Common myeloid progenitor, CD34-positive (primary cell): ENCODE results near the gene SCARB1.

Experiments
- CTCF ChIA-PET: fragments of 350-600 bp; sonication (Branson Sonifier 250); formaldehyde crosslinking; loops from one replicate; lab custom pipeline; 2021; ENCODE audit warnings: antibody characterized with exemption; lab: Charles Lee
- POLR2A ChIA-PET: fragments of 350-600 bp; sonication (Branson Sonifier 250); formaldehyde crosslinking; loops from one replicate; lab custom pipeline; 2021; ENCODE audit warnings: antibody characterized with exemption; lab: Charles Lee
- DNase-seq, 3 donors: peaks; one replicate each; pipeline versions ENCODE4 v3.0.0 to v3.0.0-alpha.2; 2013
- H3K27ac ChIP-seq, 2 experiments: 1 replicate in 1 of 2; 2 replicates in 1 of 2; pipeline ENCODE4 v1.7.0; 2013; ENCODE audit warnings: inconsistent platforms in 2 of 2, low read length in 2 of 2, mild to moderate bottlenecking in 2 of 2, low read depth in 1 of 2, moderate library complexity in 1 of 2; ENCODE audit not compliant: severe bottlenecking in 2 of 2, insufficient read depth in 1 of 2, poor library complexity in 1 of 2
- H3K27me3 ChIP-seq, 5 experiments: replicated peaks in 2 of 5; 1 replicate in 3 of 5; 2 replicates in 2 of 5; pipeline versions ENCODE4 v1.6.1 to v1.7.0; 2013; ENCODE audit warnings: low read length in 4 of 5, mild to moderate bottlenecking in 2 of 5, moderate library complexity in 2 of 5, inconsistent platforms in 1 of 5; ENCODE audit not compliant: insufficient read depth in 5 of 5, control insufficient read depth in 4 of 5
- H3K36me3 ChIP-seq, 4 experiments: 1 replicate in 2 of 4; 2 replicates in 2 of 4; pipeline versions ENCODE4 v1.6.1 to v1.7.0; 2013; ENCODE audit warnings: low read length in 3 of 4, control low read depth in 1 of 4, mild to moderate bottlenecking in 1 of 4; ENCODE audit not compliant: control insufficient read depth in 4 of 4, insufficient read depth in 4 of 4
- H3K4me1 ChIP-seq, 4 experiments: 1 replicate in 3 of 4; 2 replicates in 1 of 4; pipeline versions ENCODE4 v1.6.1 to v1.7.1; 2013; ENCODE audit warnings: low read length in 3 of 4, mild to moderate bottlenecking in 3 of 4, control low read depth in 1 of 4, inconsistent platforms in 1 of 4, moderate library complexity in 1 of 4; ENCODE audit not compliant: control insufficient read depth in 4 of 4, insufficient read depth in 4 of 4; ENCODE audit errors: control extremely low read depth in 1 of 4
- H3K4me3 ChIP-seq, 7 experiments: 1 replicate in 4 of 7; 2 replicates in 3 of 7; pipeline versions ENCODE4 v1.5.1 to v1.7.0; 2013; ENCODE audit warnings: mild to moderate bottlenecking in 7 of 7, low read length in 6 of 7, moderate library complexity in 6 of 7, inconsistent platforms in 2 of 7, low read depth in 2 of 7, control low read depth in 1 of 7; ENCODE audit not compliant: insufficient read depth in 4 of 7, control insufficient read depth in 1 of 7; ENCODE audit errors: extremely low read depth in 1 of 7
- H3K9me3 ChIP-seq, 5 experiments: 1 replicate in 4 of 5; 2 replicates in 1 of 5; pipeline versions ENCODE4 v1.6.1 to v1.7.1; 2013; ENCODE audit warnings: low read length in 4 of 5, mild to moderate bottlenecking in 2 of 5, inconsistent platforms in 1 of 5, low read depth in 1 of 5, moderate library complexity in 1 of 5; ENCODE audit not compliant: control insufficient read depth in 4 of 5, insufficient read depth in 2 of 5; ENCODE audit errors: control extremely low read depth in 1 of 5
- WGBS: methylation state at CpG from one replicate; pipeline ENCODE4 v1.1.5; 2013; ENCODE audit not compliant: insufficient coverage; 5-methylcytosine and 5-hydroxymethylcytosine counted together

SCARB1 gene

DNA sequence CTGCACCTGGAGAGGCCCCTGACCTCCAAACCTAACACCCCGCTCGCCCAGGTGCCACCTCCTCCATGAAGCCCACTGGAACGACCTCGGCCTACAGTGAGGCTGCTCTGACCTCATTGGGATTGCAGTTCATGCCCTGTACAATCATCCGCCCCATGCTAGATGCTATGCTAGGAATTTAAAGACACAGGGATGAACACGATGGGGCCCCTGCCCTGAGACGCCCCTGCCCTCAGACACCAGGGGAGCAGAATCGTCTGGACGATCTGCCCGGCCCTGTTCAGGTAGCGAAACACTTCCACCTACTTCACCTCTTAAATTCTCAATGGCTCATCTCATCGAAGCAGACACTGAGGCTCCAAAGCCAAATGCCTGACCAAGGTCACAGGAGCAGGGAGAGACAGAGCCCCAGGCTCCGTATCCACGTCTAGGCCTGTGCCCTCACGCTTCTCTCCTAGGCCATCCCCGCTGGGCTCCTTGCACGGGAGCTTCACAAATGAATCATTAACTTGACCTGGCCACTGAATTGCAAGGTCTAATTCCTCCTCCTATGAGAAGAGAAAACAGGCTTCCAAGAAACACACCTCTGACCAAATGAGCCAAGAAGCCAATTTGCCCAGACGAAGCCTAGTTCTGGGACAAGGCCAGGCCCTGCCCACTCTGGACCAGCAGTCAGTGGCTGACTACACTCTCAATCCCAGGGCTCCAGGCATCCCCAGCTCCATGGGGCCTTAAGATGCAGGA, 35.2 kb downstream of the SCARB1 start:
- CTCF ChIA-PET = no interaction called here

GRCh38 chr12:124827588-124828184, 36.0 kb downstream of the SCARB1 start:
- CTCF ChIA-PET = interaction anchor here (1.1 kb wide), 1 partner anchor 74 kb away, joined by 3 read pairs; no protein-coding TSS in a partner anchor
- Histone ChIP-seq H3K36me3 (peaks cover 0 to 26% (median 0%) of the 10 kb centered on the region in 4 experiments), H3K4me3 (no peak overlapping the region), H3K27ac (no peak overlapping the region), H3K27me3 (no peaks in the 10 kb centered on the region), H3K4me1 (peaks cover 0 to 8% (median 0%) of the 10 kb centered on the region in 4 experiments), H3K9me3 (peaks cover 0 to 5% (median 0%) of the 10 kb centered on the region in 5 experiments)
- 95% methylated on average over 9 of the region's 15 CpGs for WGBS
- DNase-seq = no peak
- POLR2A ChIA-PET = no interaction called here

More for the DNA sequence above, 35.2 kb downstream of the SCARB1 start:
- POLR2A ChIA-PET = no interaction called here
- DNase-seq = no peak
- Histone ChIP-seq H3K36me3 (peaks cover 0 to 23% (median 0%) of the 10 kb centered on the region in 4 experiments), H3K4me1 (peaks cover 0 to 8% (median 0%) of the 10 kb centered on the region in 4 experiments), H3K27ac (no peak overlapping the region), H3K4me3 (no peak overlapping the region), H3K27me3 (no peaks in the 10 kb centered on the region), H3K9me3 (peaks cover 0 to 5% (median 0%) of the 10 kb centered on the region in 5 experiments)
- 98% methylated on average over 13 of the region's 18 CpGs for WGBS

DNA sequence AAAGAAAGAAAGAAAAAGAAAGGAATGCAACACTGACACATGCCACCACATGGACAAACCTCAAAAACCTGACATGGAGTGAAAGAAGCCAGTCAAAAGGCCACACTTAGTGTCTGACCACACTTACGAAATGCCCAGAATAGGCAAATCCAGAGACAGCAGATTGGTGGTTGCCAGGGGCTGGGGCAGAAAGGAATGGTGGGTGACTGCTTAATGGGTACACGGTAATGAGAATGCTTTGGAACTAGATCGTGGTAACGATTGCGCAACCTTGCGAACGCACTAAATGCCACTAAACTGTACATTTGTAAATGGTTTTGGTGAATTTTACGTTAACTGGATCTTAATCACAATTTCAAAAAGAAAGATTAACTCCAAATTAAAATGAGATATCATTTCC, 39.5 kb downstream of the SCARB1 start:
- 100% methylated on average over 1 of the region's 8 CpGs for WGBS
- Histone ChIP-seq H3K27me3 (no peaks in the 10 kb centered on the region), H3K27ac (no peak overlapping the region), H3K9me3 (no peaks in the 10 kb centered on the region), H3K4me1 (peaks cover 0 to 8% (median 0%) of the 10 kb centered on the region in 4 experiments), H3K4me3 (no peak overlapping the region), H3K36me3 (peaks cover 0 to 20% (median 0%) of the 10 kb centered on the region in 4 experiments)
- POLR2A ChIA-PET = no interaction called here
- CTCF ChIA-PET = interaction anchor here (0.7 kb wide), 1 partner anchor 850 kb away, joined by 3 read pairs; no protein-coding TSS in a partner anchor
- no peak for DNase-seq

DNA sequence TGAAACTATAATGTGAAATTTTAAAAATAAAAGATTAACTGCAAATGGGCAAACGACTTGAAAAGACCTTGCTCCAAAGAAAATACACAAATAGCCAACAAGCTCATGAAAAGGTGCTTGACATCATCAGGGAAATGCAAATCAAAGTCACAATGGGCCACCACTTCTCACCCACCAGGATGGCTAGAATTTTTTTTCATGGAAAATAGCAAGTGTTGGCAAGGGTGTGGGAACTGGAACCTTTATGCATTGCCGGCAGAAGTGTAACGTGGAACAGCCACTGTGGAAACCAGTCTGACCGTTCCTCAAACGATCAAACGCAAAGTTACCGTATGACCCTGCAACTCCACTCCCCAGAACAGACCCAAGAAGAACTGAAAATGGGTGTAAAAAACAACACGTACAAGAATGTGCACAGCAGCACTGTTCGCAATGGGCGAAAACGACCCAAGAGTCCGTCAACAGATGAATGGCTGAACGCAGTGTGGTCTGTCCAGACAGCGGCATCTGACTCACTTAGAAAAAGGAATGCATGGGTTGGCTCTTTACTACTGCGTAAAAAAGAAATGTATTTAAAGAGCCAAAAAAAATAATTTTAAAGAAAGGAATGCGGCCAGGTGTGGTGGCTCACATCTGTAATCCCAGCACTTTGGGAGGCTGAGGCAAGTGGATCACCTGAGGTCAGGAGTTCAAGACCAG, 40.2 kb downstream of the SCARB1 start:
- no peak overlapping the region for H3K27ac ChIP-seq
- peaks cover 0 to 8% (median 0%) of the 10 kb centered on the region in 4 experiments for H3K4me1 ChIP-seq
- whole genome bisulfite sequencing = 96% methylated on average over 15 of the region's 16 CpGs
- H3K9me3 ChIP-seq = no peaks in the 10 kb centered on the region
- CTCF ChIA-PET = interaction anchor here (0.7 kb wide), 1 partner anchor 849 kb away, joined by 3 read pairs; no protein-coding TSS in a partner anchor
- no peak for DNase-seq
- POLR2A ChIA-PET = no interaction called here
- H3K27me3 ChIP-seq = no peaks in the 10 kb centered on the region
- H3K36me3 ChIP-seq = peaks cover 0 to 22% (median 0%) of the 10 kb centered on the region in 4 experiments
- no peak overlapping the region for H3K4me3 ChIP-seq

- 100% methylated on average over 3 of the region's 6 CpGs for WGBS
- DNase-seq = no peak
- peaks cover 0 to 8% (median 0%) of the 10 kb centered on the region in 4 experiments for H3K4me1 ChIP-seq
- no peaks in the 10 kb centered on the region for H3K9me3 ChIP-seq
- POLR2A ChIA-PET = no interaction called here
- no peak overlapping the region for H3K27ac ChIP-seq
- no peak overlapping the region for H3K4me3 ChIP-seq
- CTCF ChIA-PET = no interaction called here
- no peaks in the 10 kb centered on the region for H3K27me3 ChIP-seq
- H3K36me3 ChIP-seq = peaks cover 0 to 26% (median 0%) of the 10 kb centered on the region in 4 experiments
Measured at GRCh38 chr12:124822218-124822617, 41.4 kb downstream of the SCARB1 start.

DNA sequence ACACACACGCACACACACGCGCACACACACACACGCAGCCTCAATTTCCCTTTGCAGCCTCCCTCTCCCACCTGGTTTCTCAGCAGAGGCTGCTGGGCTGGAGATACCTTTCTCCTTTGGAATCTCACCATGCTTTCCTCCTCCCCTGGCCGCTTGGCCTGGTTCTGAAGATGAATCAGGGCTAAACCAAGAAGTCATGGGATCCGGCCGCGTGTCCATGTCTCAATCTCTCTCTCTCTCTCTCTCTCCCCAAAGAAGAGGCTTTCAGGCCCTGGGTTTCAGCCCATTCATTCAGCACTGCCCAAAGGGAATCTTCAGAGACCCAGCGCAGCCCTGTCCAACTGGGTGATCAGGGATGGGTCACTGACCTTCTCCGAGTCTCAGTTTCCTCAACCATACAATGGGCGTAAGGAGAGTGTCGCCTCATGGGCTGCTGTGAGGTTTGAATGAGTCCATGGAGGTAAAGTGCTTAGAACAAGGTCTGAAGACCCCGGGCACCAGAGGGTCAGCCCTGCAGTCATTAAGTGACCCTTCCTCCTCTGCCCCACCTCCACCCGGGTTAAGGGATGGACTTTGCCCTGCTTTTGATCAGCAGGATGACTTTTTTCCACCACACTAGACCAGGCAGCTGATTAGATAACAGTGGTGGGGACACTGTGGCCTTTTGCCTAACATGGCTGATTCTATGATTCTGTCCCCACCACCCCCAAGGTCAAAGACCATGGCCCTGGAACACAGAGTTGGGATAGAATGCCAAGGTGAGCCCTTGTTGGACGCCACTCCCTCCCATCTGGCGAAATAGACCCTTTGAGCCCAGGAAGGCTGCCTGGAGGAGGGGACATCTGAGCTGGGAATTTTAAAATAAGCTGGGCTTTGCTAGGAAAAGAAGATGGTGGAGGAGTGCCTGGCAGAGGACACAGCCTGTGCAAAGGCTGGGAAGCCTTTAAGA, 42.1 kb downstream of the SCARB1 start:
- CTCF ChIA-PET = no interaction called here

More for the DNA sequence above, 42.1 kb downstream of the SCARB1 start:
- H3K9me3 ChIP-seq = no peaks in the 10 kb centered on the region
- H3K27ac ChIP-seq = no peak overlapping the region
- H3K36me3 ChIP-seq = peaks cover 0 to 31% (median 2%) of the 10 kb centered on the region in 4 experiments
- peaks cover 0 to 8% (median 0%) of the 10 kb centered on the region in 4 experiments for H3K4me1 ChIP-seq
- H3K27me3 ChIP-seq = no peaks in the 10 kb centered on the region
- DNase-seq = no peak
- H3K4me3 ChIP-seq = no peak overlapping the region
- POLR2A ChIA-PET = no interaction called here
- 83% methylated on average over 10 of the region's 16 CpGs for WGBS
